22Rv1 (cell line): ENCODE data around the gene C10orf143.

ENCODE experiments used
- CTCF ChIP-seq: fragments of 450-650 bp; IDR thresholded peaks from 2 replicates; pipeline ENCODE4 v1.5.1; 2017; ENCODE audit warnings: mild to moderate bottlenecking
- ZFX ChIP-seq: fragments of 450-650 bp; IDR thresholded peaks from 2 replicates; pipeline ENCODE4 v1.6.1; 2017; ENCODE audit warnings: antibody characterized with exemption, borderline replicate concordance

DNA sequence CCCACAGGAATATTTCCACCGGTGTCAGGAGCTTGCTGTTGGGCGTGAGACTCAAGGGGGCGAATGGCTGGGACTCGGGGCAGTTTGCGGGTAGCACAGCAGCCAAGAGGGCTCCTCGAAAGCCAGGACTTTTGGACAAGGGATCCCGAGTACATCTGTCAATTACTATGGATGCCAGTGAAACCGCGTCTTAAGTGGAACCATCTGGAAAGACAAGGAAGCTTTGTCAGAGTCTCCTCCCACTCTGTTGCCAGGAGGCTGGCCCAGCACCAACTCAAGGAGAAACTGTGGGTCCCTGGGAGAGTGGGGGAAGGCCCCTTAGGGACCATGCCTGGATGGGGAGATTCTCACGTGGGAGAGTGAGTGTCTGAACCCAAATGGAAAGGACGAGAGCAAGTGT, 57.1 kb downstream of the C10orf143 start:
- TF ChIP-seq CTCF (no peak), ZFX (no peak)
